CD4-positive, alpha-beta T cell treated with Interleukin-2 at 100 ng/mL for 4 hours (primary cell): ENCODE measurements around the gene TKTL1.

Experiments
- DNase-seq: peaks from one replicate; pipeline ENCODE4 v3.0.0-alpha.2; 2020; ENCODE audit warnings: low spot score

The TKTL1 gene

DNA sequence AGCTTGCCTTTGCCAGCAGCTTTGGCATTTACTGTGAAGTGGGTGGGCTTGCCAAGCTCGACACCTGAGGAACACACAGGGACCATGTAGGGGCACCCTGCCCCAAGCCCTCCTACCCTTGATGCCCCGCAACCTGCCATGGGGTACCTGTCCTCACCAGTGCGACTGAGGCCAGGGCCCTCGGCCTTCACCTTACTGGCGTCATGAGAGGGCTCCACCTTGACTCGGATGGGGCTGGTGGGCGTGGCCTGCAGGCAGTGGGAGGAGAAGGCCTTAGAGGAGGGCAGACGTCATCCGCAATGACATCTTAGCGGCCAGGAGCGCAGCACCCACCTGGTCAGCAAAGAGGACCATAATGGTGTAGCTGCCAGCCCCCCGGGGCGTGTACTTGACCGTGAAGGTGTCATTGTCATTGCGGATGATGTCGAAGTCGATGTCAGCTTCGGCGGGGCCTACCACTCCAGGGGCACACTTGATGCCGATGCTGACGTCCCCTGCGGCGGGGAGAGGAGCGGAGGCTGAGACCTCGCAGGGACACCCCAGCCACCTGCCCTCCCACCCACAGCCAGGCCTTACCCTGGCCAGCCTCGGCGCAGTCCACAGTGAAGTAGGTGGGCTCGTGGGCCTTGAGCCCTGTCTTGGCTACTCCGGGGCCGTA, 66.6 kb downstream of the TKTL1 start:
- DNase-seq, result no peak

- no peak for DNase-seq
Observed at GRCh38 chrX:154363706-154364439, 68.3 kb downstream of the TKTL1 start.

GRCh38 chrX:154365052-154365600, 69.5 kb downstream of the TKTL1 start:
- DNase-seq, result no peak

GRCh38 chrX:154365997-154366665, 70.5 kb downstream of the TKTL1 start:
- DNase-seq, result no peak

DNA sequence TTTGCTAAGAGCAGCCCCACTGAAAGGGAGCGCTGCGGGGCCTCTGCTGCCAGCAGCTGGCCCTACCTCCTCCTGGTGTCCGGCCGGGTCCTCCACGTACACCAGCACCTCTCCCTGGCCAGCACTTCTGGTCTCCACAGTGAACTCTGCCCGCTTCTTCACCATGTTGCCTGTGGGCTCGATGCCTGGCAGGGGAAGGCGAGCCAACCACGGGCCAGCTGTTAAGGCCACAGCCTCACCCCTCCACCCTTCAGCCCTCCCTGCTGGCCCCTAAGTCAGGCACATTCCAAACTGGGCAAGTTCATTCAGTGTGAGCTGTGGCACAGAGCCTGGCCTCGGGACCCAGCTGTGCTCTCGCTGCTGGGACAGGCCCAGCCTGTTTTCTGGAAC, 71.1 kb downstream of the TKTL1 start:
- no peak for DNase-seq

GRCh38 chrX:154367474-154368308, 72.1 kb downstream of the TKTL1 start:
- DNase-seq, result no peak

DNA sequence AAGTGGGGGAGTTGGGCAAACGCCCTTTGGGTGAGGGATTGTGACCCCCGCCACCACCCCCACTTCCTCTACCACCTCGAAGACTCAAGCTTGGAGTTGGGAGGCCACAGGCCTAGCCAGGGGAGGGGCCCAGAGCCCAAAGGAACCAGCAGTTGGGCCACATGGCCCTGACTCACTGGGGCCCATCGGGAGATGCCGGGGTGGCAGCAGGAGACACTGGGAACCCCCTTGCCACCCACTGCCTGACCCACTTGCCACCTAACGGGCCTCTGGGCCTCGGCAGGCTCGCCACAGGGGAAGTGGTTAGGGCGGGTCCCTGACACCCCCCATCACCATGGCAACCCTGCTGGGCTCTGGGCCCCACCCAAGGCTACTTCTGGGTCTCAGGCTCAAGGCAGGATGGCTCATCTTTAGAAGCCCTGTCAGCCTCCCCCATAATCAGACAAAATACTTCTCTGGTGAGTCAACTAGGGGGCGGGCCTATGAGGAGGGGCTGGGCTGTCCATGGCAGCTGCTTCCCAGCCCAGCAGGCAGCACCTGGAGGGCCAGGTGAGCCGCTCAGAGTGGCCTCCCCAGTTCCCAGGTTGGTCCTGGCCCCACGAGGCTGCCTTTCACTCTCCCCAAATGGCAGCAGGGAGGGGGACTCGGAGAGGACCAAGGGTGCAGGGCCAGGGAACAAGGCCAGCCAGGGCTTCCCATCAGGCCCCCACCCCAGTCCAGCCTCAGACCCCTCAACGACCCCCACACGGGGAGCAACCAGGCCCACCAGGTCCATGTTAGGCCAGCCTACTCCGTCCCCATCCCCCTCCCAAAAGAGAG, 73.2 kb downstream of the TKTL1 start:
- peak; percentile 97 for DNase-seq

DNA sequence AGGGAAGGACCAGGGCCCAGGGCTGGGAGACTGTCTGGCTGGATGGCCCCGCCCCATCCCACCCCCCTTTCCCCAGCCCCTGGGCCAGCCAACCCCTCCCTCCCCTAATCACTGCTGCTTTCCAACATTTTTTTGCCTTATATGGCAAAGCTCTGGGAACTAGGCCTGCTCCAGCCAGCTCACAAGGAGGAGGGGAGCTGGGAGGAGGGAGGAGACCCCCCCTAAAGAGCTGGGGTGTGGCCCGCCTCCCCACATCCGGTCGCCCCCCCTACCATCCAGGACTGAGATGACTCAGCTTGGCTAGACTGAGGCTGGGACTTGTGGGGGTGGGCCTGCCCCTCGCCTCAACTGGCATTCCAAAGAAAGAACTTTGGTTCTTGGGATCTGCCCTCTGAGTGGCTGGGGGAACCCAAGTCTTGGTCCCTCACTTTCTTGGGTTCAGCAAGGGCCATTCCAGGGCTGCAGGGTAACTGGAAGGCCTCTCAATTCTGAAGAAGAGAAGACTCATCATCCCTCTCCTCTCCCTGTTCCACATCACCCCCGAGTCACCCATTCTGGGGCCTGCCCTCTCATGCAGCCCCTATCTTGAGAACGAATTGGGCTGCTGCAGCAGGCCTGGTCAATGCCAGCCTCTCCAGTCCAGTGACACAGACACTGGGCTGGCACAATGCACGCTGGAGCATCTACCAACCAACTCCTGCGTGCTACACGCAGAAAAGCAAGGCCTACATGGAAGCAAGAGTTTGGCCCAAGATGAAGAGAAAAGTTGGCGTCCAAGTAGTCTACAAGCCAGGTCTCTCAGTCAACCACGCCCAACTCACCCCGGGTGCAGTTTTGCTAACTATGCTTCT, 74.1 kb downstream of the TKTL1 start:
- peak; percentile 85 for DNase-seq

DNA sequence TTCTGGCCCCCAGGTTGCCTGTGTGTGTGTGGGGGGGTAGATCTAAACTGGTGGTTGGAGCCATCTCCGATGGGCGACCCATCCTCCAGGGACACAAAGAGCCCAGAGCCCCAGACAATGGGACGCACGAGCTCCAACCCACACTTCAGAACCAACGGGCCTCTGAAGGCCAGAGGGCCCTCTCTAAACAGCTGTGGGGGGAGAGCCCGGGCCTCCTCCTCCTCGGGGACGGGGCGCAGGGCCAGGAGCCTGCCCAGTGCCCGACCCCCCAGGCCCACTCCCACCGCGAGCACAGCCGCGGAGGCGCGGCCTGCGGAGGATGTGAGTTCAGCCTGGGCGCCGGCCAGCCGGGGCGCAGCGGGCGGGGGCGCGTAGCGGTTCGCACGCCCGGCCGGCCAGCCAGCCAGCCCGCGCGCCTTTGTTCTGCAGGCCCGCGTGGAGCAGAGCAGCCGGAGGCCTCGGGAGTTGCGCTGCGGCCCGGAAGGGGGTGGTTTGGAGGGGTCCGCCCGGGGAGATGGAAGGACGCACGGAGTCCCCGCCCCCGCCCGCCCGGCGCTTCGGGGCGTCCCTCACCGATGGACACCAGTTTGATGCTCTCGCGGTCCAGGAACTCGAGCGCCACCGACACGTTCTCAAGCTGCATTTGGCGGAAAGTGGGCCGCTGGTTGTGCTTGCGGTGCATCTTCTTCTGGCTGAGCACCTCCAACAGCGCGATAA, 74.9 kb downstream of the TKTL1 start:
- DNase-seq, result no peak

- DNase-seq, result peak; percentile 94
Observed at GRCh38 chrX:154371017-154371788, 75.6 kb downstream of the TKTL1 start.

DNA sequence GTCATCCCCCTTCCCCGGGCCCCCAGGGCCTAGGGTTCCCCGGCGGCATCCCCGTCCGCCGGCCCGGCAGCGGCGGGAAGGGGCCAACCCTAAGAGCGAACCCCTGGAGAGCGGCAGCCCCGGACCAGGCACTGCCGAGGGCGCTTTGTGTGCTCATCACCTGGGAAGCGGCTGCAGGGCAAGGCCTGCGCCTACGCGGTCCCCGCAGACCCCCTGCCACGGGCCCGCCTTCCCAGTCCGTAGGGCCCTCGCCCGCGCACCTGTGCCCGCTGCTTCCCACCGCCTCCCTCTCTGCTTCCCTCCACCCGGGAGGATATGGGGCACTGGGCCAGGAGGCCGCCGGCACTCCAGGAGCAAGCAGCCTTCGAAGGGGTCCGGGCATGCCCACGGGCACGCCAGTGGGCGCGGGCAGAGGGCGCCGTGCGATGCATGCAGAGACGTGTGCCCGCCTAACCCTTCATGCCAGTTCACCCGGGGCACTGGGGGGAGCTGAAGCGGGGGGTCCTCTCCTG, 76.2 kb downstream of the TKTL1 start:
- no peak for DNase-seq

GRCh38 chrX:154372612-154373022, 77.0 kb downstream of the TKTL1 start:
- DNase-seq, result peak; percentile 68

DNA sequence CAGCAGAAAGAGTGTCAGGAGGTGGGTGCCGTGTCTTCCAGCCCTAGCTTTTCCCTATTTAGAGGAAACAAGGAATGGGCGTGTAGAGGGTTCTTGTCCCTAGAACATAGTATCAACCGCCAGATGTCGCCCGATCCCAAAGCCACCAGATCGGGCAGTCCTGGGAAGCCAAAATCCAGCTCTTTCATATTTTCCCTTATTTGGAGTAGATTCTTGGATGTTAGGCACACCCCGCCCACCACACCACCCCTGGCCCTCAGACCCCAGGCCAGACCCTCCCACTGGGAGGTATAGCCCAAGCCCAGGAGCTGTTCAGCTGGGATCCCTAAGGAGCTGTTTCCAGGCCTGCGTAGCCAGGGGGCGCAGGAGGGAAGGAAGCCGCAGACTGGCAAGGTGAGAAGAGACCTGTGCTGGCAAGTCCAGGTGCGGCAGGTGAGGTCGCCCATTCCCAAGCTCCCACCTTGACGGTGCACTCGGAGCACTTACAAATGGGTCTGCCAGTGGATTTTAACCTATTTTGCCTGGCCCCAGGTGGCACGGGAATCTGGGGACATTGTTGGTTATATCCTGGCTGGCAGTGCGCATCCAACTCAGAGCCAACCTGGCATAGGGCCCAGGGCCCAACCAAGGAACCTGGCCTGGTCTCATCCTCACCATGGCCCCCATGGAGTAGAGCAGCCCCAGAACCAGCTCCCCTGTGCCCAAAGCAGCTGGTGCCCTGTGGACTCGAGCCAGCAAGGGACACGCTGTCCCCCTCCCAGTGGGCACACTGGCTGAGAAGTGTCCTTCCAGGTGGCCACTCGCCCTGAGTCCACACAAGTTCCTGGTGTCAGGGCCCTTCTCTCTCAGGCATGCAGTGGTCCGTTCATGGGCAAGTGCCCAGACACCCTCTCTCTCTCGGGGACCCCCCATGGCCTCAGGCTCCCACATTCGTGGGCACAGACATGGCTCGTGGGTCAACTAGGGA, 78.0 kb downstream of the TKTL1 start:
- peak; percentile 28 for DNase-seq

DNA sequence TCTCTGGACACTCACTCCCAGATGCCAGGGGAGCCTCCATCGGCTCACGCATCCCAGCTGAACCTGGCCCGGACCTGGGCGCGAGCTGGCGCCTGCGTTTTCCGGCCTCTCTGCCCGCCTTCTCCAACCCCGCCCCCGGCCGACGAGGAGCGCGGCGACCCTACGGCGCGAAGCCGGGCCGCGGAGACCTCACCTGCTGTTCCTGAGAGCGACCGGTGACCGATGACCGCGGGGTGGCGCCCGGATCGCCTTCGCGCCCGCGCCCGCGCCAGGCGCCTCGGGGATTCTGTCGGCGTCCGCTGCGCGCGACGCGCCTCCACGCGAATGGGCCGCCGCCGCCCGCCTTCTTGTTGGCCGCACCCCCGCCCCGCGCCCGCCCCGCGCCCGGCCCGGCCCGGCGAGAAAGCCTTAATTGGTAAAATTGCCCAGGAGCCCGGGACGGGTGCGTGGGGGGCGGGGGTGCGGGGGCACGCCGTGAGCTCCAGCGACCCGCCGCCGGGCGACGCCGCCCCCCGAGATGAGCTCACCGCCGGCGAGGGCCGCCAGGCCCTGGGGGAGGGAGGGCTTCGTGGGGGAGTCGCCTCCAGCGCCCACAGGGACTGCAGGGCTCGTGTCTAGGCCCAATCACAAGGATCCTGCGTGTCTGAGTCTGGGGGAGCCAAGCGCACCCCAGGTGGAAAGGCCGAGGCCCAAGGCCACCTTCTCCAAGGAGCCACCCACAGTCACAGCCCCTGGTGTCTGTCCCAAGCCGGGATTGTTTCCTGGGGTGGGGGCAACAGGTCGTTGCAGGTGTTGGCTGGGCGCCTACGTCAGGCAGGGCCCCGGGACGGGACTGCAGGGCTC, 78.9 kb downstream of the TKTL1 start, which contains the start of gene FLNA:
TSS of gene FLNA (minus strand) at position 322 of the 843 bp plus-strand sequence. CDS start 3,389 bp downstream, outside the sequence.
- peak; percentile 24 for DNase-seq

DNA sequence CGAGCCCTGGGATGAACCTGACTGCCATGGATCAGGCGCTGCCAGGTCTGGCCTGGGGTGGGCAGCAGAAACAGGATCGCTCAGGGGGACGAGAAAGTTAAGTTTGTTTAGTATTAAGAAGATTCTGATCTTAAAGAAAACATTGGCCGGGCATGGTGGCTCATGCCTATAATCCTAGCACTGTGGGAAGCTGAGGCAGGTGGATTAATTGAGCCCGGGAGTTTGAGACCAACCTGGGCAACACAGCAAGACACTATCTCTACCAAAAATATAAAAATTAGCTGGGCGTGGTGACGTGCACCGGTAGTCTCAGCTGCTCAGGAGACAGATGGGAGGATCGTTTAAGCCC, 79.5 kb downstream of the TKTL1 start:
- no peak for DNase-seq

- DNase-seq, result no peak
Observed at GRCh38 chrX:154376774-154377173, 81.2 kb downstream of the TKTL1 start.
